ENCODE measurements around the gene PCDHGB5. TPM values are rescaled to one million over a fixed set of nuclear protein-coding genes. Genes with fewer than 3 reads are reported as not detected.

Gene PCDHGB5
- total and polyA plus RNA-seq, 2 donors (not counting 3 experiments of a cell fraction or from before 2014, with no cell fraction given), result 10.1 to 14.4 TPM

GRCh38 chr5:141363952-141364660 is 33.6 kb upstream of the PCDHGB5 start, which contains the start of gene PCDHGA5:
Gene PCDHGA5 (plus strand): TSS chr5:141364162. CDS start chr5:141364331, 169 bp downstream.
- H3K27me3 ChIP-seq (ENCODE audit: control insufficient read depth in 2 of 2, insufficient read depth in 2 of 2, low read length in 2 of 2), result peaks cover 51 to 81% of the 10 kb centered on the region in 2 experiments
- no peaks in the 10 kb centered on the region for H3K9me1 ChIP-seq (replicated peaks; ENCODE audit: control insufficient read depth, extremely low read depth, insufficient read depth, low read length)
- CTCF ChIA-PET, result interaction anchor here (0.7 to 1.7 kb wide), 13 partner anchors 9 to 200 kb away, joined by 3 to 9 read pairs (median 4); partner anchors contain the start of genes PCDHGA1, PCDHGA10, PCDHGA11 and PCDHGA2
- peaks cover 2% of the 10 kb centered on the region for H3K9me3 ChIP-seq (replicated peaks; ENCODE audit: control insufficient read depth, insufficient read depth, low read length)
- H3K27ac ChIP-seq (ENCODE audit: insufficient read depth, low read depth, low read length), result no peak within 1 kb of the TSS
- TF ChIP-seq GATA2 (IDR thresholded peaks at IDR 0.05; ENCODE audit: insufficient read depth, insufficient read length, low read depth, low read length) (no peak), CTCF (IDR thresholded peaks at IDR 0.05; ENCODE audit: extremely low read depth in 1 of 2, insufficient read depth in 1 of 2, low read depth in 1 of 2, low read length in 2 of 2) (no peak), EZH2 (IDR thresholded peaks at IDR 0.05; ENCODE audit: borderline replicate concordance, low read depth, low read length, severe bottlenecking) (no peak), FOS (IDR thresholded peaks at IDR 0.05; ENCODE audit: borderline replicate concordance, insufficient read depth, low read length) (no peak), MAX (IDR thresholded peaks at IDR 0.05; ENCODE audit: insufficient read depth, insufficient read length) (no peak), MYC (IDR thresholded peaks at IDR 0.05; ENCODE audit: low read depth, low read length) (no peak)
- no peak within 1 kb of the TSS for H3K4me2 ChIP-seq (ENCODE audit: insufficient read depth, low read length)
- DNase-seq (ENCODE audit: low read depth, low spot score) (no peak), FAIRE-seq (no peak)
- H3K4me3 ChIP-seq (replicated peaks in 1 of 3; ENCODE audit: insufficient read depth in 1 of 3, low read depth in 1 of 3, low read length in 3 of 3), result no peak within 1 kb of the TSS
- H2AFZ ChIP-seq (ENCODE audit: low read depth, low read length), result no peak within 1 kb of the TSS
- POLR2A ChIA-PET, result no interaction called here
- H4K20me1 ChIP-seq (replicated peaks; ENCODE audit: control insufficient read depth, extremely low read depth, insufficient read depth, low read length), result no peaks in the 10 kb centered on the region
- no TSS peak for BruUV-seq (replicated peaks)
- H3K79me2 ChIP-seq (ENCODE audit: control insufficient read depth, insufficient read depth, low read length), result no peaks in the 10 kb centered on the region
- dilution Hi-C loops (cut with MboI; ENCODE audit: extremely low pct_ligation_motif_present, low sequenced_read_pairs), result no loop called here
- intact Hi-C loops (cut with micrococcal nuclease), result no loop called here
- no peak within 1 kb of the TSS for H3K9ac ChIP-seq (replicated peaks; ENCODE audit: extremely low read depth, insufficient read depth, low read length)
- no peaks in the 10 kb centered on the region for H3K36me3 ChIP-seq (ENCODE audit: control insufficient read depth in 2 of 2, extremely low read depth in 1 of 2, insufficient read depth in 2 of 2, low read length in 2 of 2)
- no peaks in the 10 kb centered on the region for H3K4me1 ChIP-seq (ENCODE audit: control insufficient read depth, extremely low read depth, insufficient read depth, low read length)
